NCI-H748 (cell line): Measurements from ENCODE around the gene MLIP.

ENCODE experiments used
- DNase-seq: peaks from one replicate; lab custom pipeline; 2025; ENCODE audit not compliant: unreplicated experiment; lab: John Stamatoyannopoulos, UW

MLIP gene

DNA sequence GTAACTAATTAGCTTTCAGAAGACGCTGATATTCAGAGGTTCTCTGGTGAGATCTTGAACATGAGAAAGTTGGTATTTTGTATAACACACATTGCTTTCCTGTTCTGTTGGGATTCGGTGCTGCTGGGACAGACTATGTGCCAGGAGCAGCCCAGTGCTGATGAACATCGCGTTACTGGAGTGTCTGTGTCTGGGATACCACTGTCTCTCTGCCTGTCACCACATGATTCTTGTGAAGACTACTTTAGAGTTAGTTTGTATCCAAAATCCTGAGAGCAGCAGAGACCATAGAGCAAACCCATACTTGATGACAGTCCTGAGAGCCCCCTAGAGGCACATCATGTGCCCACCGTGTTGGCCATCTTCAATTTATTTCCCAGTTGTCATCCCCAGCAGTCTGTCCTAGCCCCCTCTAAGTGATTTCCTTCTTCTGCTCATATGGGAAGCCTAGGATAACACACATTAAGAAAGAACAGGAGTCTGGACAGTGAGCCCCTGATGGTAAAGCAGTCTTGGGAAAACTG, 155.2 kb downstream of the MLIP start:
- DNase-seq = no peak

DNA sequence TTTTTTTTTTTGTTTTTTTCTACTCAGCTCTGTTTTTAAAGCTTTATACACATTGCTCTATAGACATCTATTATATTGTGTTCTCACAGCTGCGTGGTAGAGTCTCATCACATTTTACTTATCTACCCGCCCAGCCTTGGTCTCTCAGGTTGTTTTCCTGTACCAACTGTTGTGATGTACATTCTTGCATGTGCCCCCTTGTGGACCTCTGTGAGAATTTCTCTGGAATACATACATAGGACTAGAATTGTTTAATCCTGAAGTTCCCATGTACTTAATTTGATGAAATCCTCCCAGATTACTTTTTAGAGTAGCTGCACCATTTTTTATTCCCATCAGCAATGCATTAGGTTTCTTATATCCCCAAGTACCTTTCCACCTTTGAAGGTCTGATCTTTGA, 156.6 kb downstream of the MLIP start:
- DNase-seq = peak; percentile 55

DNA sequence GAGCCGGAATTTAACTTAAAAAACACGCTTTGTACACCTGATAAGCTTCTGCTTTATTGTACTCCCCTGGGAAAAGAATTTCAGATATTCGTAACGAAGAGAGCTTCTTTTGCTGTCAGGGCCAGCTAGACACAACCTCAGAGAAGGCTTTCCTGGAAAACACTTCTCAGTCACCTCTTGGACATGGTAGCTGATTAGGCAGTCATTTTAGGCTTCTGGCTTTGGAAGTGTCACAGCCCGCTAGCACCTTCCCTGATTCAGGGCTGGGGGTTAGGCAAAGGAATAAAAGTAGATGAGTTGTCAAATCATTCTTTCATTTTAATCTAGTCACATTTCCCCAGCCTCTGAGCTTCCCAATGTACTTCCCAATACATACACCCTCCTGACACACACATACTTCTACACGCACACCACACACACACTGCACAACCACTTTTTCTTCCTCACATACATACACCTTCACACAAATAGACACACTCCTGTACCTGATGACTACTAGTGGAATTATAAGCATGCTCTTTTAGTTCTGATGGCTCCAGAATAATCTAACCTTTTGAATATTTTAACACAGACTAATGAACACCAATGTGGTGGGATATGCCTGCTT, 162.1 kb downstream of the MLIP start:
- DNase-seq = no peak

DNA sequence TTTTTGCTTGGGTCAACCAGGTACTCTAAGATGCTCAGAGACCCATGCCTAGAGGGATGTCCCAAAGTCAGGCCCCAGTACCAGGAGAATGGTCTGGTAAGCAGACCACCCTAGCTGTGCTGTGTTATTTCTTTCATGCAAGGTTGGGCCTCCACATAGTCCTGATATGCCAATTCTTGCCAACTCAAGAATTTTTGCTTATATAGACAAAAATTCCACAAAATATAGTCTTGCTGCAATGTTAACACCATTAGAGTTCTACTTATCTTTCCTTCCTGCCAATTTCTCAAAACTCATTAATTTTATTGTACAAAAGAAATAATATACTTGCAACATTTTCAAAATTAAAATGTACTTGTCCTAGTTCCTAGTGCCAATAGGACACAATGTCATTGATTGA, 163.1 kb downstream of the MLIP start:
- no peak for DNase-seq

DNA sequence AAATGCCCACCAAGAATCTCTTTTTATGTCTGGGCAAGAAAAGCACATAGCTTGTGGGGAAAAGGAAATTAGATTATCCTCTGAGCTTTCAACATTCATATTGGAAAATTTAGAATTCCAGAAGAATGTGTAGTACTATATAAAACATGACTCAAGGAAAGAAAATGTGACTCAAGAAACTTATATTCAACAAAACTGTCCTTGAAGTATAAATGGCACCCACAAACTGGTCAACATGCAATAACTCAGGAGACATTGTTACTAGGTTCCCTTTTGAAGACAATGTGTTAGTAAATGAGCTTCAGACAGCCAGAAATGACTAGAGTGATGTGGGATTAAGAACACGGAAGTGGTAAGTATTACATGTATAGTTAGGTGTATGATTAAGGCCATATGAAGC, 170.9 kb downstream of the MLIP start:
- no peak for DNase-seq

DNA sequence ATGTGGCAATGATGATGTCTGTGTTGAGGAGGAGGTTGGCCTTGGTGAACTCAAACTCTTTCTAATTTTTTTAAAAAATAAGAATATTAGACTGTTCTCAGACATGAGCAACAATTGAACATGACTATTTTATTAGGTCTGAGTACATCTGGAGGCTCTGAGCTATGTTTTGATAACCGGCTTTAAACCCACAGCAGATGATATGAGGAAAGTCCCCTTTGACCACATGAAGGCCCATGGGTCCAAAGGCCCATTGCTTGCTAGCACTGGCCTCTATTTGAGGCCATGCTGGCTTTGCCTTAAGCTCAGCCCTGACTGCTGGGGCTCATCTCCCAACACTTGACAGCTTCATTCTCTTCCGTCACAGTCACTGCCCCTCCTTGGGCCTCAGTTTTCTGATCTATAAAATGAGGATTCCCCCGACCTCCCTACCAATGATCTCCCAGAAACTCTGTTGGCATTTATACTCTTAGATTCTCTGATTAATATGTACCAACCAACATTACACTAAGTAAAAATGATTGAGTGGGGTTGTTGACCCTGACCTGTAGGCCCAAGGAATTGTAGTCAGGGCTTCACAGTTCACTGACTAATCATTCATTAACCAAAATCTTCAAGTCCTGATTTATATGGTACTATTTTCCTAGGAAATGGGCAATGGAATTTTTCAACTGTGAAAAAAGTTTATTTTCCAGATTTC, 173.1 kb downstream of the MLIP start:
- no peak for DNase-seq

DNA sequence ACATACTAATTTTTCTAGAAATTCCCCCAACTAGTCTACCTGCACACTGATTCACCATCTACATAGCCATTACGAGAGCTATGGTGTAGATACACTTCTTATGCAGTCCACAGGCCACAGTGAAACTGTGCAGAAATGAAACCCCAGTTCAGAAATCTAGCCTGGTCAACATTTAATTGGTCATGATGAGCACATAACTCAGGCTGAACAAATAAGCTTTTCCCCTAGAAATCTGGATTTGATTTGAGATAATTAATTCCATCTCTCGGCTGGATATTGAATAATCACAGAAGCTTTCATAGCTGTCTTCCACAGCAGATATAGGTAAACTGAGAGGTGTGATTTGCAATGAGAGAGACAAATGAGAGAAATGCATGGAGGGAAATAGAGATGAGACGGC, 174.4 kb downstream of the MLIP start:
- no peak for DNase-seq

DNA sequence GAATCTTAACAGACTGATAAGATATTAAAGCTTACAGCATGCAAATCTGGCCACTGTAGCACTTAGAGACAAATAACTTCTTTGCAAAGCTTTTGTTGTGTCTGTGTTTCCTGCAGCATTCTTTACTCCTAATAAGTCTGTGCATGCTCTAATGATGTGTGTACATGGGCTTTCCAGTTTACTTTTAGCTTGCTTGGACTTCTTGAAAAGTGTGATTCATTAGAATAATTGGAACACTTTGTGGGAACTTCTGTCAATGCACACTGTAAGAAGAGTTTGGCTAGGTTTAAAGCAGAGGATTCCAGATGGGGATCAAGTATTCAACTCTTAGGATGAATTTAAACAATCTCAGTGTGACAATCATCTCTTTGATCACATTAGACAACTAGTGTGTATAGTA, 174.9 kb downstream of the MLIP start:
- DNase-seq = no peak

DNA sequence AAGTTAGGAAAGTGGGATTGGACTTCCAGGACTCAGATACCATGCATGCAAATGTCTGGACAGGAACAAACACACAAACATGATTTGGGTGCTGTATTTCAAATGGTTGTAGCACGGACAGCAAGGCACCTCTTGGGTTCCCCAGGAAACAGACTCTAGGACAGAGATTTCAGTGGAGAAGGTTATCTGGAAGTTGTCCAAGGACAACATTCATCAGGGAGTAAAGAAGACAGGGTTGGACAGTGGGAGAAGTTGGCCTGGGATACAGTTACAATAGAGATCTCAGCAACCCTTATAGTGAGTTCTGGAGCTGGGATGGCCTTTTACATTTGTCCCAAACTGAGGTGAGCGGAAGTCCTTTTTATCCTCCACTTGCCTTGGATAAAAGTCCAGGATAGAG, 177.2 kb downstream of the MLIP start:
- DNase-seq = no peak

DNA sequence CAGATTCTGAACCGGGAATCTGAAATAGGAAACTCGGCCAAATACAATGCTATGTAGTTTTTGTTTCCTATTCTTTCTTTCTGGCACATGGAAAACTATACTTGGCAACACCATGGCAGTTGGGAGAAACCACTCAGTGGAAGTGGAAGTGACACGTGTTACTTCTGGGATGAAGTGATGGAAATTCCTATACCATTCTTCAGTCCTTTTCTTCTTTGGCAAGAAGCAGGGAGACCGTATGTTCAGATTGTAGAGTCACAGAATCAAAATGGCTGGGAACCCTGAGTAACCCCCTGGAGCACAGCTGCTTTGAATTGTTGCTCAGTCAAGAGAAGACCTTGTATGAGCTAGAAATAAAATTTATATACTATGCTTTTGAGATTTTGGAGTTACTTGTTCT, 178.2 kb downstream of the MLIP start:
- no peak for DNase-seq

DNA sequence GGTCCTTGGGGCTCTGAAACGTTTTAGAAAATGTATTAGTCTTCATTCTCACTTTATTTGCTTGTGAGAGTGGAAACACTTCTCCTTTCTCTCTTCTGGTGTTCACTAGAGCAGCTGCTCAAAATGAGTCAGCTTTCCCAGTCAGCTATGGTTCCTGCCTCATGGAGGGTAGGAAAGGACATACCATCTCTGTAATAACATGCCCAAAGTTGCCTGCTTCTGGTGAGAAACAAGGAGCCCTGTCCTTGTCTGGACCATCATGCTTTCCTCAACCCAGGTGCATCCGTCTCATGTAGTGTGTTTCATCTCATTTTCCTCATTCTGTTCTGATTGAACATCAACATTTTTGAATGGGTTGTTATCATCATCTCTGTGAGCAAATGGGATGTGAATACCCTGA, 179.9 kb downstream of the MLIP start:
- no peak for DNase-seq

DNA sequence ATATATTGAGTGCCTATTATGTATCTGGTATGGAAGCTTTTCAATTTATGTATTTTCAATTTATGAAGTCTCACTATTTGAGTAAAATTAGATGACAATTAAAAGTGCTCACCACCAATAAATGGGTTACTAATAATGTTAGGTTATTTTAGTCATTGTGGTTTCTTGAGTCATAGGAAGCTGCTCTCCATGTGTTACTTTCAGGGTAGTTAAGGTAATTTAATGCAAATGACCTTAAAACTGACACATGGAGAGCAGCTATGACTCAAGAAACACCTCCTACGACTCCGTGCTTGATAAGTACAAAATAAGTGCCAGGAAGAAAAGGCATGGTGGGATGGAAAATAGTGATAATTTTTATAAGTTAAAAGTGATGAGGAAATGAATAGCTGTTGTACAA, 180.5 kb downstream of the MLIP start:
- no peak for DNase-seq

DNA sequence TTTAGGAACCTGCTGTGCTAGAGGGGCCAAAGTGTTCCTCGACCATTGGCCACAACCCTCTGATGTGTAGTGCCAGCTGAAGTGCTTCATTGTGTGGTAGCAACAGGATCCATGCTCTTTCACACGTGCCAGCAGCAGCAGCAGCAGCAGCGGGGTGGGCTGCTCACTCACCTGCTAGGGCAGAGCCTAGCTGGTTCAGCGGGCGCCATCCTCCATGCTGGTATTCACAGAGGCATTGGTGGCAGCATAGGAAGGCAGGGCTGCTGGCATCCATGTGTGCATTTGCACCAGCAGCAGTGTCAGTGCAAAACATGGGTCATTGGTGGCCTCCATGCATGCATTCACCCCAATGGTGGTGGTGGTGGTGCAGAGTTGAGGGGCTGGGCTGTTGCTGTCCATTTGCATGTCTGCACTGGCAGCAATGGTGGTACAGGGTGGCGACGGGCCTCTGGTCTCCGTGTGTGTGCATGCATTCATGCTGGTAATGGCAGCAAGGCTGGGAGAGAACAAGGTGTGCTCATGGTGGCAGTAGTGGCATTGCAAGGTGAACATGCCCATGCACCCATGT, 183.8 kb downstream of the MLIP start:
- DNase-seq = no peak

DNA sequence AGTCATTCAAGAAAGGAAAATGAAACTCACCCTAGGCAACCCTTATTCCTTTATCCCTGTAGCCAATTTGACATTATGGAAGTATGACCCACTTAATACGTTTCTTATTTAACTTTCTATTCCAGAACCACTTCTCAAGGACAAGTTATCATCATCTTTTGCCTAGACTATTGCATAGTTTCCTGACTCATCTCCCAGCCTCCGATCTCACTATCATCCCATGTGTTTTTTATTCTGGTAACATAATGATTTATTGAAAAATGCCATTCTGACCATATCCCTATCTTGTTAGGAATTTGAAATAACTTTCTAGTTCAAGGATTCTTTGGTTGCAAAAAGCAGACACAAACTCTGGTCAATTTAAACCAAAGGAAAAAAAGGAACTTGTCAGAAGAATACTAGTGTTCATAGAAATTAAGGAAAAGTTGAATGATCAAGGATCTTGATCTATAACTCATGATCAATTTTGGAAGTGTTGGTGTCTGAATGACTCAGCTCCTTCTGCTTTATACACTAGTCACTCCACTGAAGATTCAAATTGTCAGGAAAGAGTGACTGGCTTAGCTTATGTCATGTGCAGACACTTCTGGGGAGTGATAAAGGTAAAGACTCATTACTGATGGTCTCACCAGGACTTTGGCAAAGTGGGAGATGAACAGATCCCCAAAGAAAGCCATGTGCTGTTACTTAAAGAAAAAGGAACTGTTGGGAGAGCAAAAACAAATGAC, 188.5 kb downstream of the MLIP start:
- no peak for DNase-seq

DNA sequence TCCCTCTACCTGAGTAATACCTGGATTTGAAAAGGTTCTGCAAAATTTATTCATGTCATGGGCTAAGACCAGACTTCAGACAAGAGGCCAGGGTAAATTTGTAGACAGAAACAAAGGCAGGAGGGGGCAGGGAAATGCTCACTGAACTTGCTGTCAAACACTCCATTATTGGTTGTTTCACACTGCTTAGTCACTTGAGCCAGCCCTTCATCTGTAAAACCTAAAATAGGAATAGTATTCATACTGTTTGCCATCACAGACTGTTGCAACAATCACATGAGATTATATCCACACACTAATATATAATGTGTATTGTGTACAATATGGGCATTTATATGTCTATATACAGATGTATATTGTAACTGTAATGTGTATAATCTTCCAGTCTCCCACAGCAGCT, 190.5 kb downstream of the MLIP start:
- DNase-seq = no peak

DNA sequence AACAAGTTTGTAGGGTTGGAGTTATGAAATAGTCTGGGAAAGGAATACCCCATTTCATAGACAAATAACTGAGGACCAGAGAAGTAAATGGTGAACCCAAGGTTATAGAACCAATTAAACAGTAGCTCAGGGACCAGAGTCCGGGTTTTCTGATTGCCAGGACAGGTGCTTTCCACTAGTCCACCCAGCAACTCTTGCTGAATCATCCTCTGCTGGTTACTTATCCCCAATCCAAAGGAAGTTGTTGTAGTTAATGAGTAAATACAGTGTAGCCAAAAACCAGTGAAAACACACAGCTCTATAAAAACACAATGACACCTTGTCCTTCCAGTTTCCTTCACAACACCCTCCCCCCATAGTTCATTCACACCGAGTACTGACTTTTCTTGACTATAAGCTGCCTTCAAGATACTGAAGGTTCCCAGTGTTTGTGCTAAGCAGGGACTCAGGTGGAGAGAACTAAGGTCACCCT, 196.2 kb downstream of the MLIP start:
- DNase-seq = no peak

DNA sequence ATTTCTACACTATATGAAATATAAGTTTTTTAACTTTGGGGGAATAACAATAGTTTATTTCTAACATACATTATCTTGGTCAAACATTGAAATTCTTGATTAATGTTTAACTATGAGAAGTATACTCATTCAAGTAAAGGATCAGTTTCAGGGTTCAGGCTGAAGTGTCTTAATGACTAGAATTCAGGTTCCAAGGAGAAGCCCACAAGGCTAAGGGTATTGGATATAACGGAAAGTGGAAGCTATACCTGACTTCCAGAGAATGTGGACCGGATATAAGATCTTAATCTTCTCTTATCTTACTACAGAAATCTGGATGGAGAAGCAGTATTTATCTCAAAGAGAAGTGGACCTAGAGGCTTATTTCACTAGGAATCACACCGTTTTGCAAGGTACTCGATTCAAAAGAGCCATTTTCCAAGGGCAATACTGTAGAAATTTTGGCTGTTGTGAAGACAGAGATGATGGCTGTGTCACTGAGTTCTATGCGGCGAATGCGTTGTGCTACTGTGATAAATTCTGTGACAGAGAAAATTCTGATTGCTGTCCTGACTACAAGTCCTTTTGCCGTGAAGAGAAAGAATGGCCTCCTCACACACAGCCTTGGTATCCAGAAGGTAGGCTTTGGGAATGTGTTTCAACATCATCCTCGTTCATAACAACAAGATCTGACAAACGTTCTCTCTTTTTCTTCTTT, 197.2 kb downstream of the MLIP start, which contains the start of gene TINAG:
Gene TINAG, plus strand, starts transcription at position 153 of the 697 bp plus-strand sequence. Its CDS starts 110 bp downstream, at position 263.
- no peak for DNase-seq

DNA sequence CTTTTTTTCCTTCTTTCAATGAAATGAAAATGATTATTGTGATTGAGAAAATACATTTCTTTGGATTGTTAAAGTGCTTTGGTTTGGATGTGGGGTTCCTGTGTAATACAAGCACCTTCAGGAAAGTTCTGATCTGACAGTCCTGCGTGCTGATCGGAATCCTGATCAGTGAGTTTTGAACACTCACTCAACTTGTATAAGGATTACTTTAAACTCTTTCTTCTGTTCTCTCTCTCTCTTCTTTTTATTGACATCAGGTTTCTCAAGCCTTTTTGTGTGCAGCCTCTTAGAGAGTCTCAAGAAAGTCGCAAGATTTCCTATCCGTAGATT, 197.7 kb downstream of the MLIP start:
- no peak for DNase-seq

DNA sequence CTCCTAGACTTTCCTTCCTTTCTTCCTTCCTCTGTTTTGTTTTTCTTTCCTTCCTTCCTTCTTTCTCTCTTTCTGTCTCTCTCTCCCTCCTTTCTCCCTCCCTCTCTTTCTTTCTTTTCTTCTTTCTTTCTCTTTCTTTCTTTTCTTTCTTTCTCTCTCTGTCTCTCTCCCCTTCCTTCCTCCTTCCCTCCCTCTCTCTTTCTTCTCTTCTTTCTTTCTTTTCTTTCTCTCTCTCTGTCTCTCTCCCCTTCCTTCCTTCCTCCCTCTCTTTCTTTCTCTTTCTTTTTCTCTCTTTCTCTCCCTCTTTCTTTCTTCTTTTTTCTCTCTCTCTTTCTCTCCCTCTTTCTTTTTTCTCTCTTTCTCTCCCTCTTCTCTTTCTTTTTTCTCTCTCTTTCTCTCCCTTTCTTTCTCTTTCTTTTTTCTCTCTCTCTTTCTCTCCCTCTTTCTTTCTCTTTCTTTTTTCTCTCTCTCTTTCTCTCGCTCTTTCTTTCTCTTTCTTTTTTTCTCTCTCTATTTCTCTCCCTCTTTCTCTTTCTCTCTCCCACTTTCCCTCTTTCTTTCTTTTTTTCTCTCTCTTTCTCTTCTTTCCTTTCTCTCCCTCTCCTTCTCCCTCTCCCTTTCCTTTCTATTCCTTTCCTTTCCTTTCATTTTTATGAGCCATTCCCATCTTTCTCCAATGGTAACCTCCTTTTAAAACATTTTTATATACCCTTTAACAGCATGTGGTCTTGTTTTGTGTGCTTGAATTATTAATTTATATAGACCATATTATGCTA, 199.3 kb downstream of the MLIP start:
- DNase-seq = no peak

DNA sequence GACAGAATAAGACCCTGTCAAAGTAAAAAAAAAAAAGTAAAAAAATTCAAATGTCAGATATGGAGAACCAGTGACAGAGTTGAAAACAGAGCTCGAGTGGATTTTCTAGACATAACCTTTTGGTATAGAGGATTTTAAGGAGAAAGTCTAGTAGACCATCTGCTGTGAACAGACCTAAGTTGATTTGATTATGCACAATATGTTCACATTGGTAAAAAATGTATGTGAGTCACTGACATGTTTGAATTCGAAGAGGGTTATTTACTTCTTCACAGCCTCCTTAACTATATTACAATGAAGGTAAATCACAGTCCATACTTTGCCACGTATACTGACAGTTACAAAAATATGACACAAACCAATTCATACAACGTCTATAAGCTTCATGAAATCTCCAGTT, 204.4 kb downstream of the MLIP start:
- no peak for DNase-seq
